GM12891 (cell line): ENCODE results near the gene AHI1.

Experiments
- POLR2A ChIP-seq: IDR thresholded peaks from 2 replicates; pipeline ENCODE4 v1.6.1; 2011; ENCODE audit warnings: low read depth, low read length, control low read depth
- POLR2AphosphoS5 ChIP-seq: IDR thresholded peaks from 2 replicates; pipeline ENCODE4 v1.6.1; 2011; ENCODE audit warnings: low read depth, low read length, control low read depth
- SPI1 ChIP-seq: IDR thresholded peaks from 2 replicates; pipeline ENCODE4 v1.6.1; 2011; ENCODE audit warnings: low read depth, low read length, control low read depth

DNA sequence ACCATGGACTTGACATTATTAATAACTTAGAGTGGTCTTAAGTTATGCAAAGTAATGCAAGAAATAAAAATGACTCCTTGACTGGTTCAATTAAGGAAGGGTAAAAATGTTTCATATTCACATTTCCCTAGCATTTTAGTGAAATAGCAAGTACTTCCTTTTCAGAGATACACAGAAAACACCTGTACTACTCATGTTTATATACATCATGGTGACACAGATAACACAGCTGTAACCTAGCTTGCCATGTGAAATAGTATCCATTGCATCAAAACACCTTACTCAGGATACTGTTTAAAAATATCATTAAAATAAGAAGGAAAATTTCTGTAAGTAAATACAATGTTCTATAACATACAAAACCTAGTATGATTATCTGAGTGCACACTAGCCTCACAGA is 102.4 kb downstream of the AHI1 start:
- no peak for TF ChIP-seq POLR2AphosphoS5
- TF ChIP-seq POLR2A = no peak
- no peak for TF ChIP-seq SPI1
